ENCODE data around the gene DCX.

GRCh38 chrX:111349934-111350333 lies 62.1 kb downstream of the DCX start:
- TF ChIP-seq EZH2 (IDR thresholded peaks at IDR 0.05; ENCODE audit: borderline replicate concordance) (no peak), EZH2phosphoT487 (IDR thresholded peaks at IDR 0.05; ENCODE audit: low read depth, severe bottlenecking, unreplicated experiment) (no peak)
- TF ChIP-seq, protein P1, sequence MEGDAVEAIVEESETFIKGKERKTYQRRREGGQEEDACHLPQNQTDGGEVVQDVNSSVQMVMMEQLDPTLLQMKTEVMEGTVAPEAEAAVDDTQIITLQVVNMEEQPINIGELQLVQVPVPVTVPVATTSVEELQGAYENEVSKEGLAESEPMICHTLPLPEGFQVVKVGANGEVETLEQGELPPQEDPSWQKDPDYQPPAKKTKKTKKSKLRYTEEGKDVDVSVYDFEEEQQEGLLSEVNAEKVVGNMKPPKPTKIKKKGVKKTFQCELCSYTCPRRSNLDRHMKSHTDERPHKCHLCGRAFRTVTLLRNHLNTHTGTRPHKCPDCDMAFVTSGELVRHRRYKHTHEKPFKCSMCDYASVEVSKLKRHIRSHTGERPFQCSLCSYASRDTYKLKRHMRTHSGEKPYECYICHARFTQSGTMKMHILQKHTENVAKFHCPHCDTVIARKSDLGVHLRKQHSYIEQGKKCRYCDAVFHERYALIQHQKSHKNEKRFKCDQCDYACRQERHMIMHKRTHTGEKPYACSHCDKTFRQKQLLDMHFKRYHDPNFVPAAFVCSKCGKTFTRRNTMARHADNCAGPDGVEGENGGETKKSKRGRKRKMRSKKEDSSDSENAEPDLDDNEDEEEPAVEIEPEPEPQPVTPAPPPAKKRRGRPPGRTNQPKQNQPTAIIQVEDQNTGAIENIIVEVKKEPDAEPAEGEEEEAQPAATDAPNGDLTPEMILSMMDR (IDR thresholded peaks at IDR 0.05; ENCODE audit: poor library complexity), result no peak

All from hepatocyte (in vitro differentiated cells).